ENCODE results near the gene GSTM5.
A peak's percentile ranks its signal among the peaks of the same experiment; 100 is the strongest.
"Not testable (repeated sequence)": the region's sequence is repeated elsewhere in the genome, so short reads cannot be mapped to it uniquely, and the experiment has no call there.

The GSTM5 gene

GRCh38 chr1:109671067-109671466 is 41.0 kb upstream of the GSTM5 start:
- no peak for DNase-seq
- no peak for TF ChIP-seq CTCF (IDR thresholded peaks at IDR 0.05; ENCODE audit: low read depth, low read length)
- no peaks in the 10 kb centered on the region for H3K36me3 ChIP-seq
- H3K27ac ChIP-seq: no peak overlapping the region
- no peaks in the 10 kb centered on the region for H3K9me3 ChIP-seq (ENCODE audit: severe bottlenecking)
- no peaks in the 10 kb centered on the region for H3K27me3 ChIP-seq (ENCODE audit: insufficient read depth, low read depth, severe bottlenecking)
- no peak overlapping the region for H3K4me3 ChIP-seq (ENCODE audit: low read depth, low read length)

- H3K9me3 ChIP-seq (ENCODE audit: severe bottlenecking); H3K27me3 ChIP-seq (ENCODE audit: insufficient read depth, low read depth, severe bottlenecking); H3K36me3 ChIP-seq; H3K27ac ChIP-seq; DNase-seq; H3K4me3 ChIP-seq (ENCODE audit: low read depth, low read length): not testable (repeated sequence)
Measured at GRCh38 chr1:109673861-109674260, 38.2 kb upstream of the GSTM5 start.

- not testable (repeated sequence) for DNase-seq; H3K9me3 ChIP-seq (ENCODE audit: severe bottlenecking); H3K27me3 ChIP-seq (ENCODE audit: insufficient read depth, low read depth, severe bottlenecking); H3K36me3 ChIP-seq; H3K4me3 ChIP-seq (ENCODE audit: low read depth, low read length); H3K27ac ChIP-seq
Measured at GRCh38 chr1:109676683-109677381, 35.2 kb upstream of the GSTM5 start.

GRCh38 chr1:109677459-109677858 is 34.6 kb upstream of the GSTM5 start:
- Histone ChIP-seq H3K36me3 (no peaks in the 10 kb centered on the region), H3K27me3 (ENCODE audit: insufficient read depth, low read depth, severe bottlenecking) (no peaks in the 10 kb centered on the region), H3K4me3 (ENCODE audit: low read depth, low read length) (no peak overlapping the region), H3K9me3 (ENCODE audit: severe bottlenecking) (no peaks in the 10 kb centered on the region), H3K27ac (no peak overlapping the region)
- no peak for TF ChIP-seq CTCF (IDR thresholded peaks at IDR 0.05; ENCODE audit: low read depth, low read length)
- no peak for DNase-seq

DNA sequence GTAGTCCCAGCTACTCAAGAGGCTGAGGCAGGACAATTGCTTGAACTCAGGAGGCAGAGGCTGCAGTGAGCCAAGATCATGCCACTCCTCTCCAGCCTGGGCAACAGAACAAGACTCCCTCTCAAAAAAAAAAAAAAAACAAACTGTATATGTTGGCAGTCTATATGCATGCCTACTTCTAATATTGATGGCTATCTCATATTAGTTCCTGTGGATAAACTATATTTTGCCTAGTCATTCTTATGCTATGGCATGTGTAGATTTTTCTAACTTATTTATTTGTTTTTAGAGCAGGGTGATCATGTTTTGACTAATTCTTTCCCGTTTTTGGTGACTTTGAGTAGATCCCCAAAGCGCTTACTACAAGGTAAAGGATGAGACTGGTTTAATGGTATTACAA is 33.4 kb upstream of the GSTM5 start:
- not testable (repeated sequence) for H3K27me3 ChIP-seq (ENCODE audit: insufficient read depth, low read depth, severe bottlenecking); H3K27ac ChIP-seq; H3K36me3 ChIP-seq; H3K4me3 ChIP-seq (ENCODE audit: low read depth, low read length); H3K9me3 ChIP-seq (ENCODE audit: severe bottlenecking); DNase-seq

GRCh38 chr1:109684777-109685176 is 27.3 kb upstream of the GSTM5 start:
- H3K27me3 ChIP-seq (ENCODE audit: insufficient read depth, low read depth, severe bottlenecking); H3K4me3 ChIP-seq (ENCODE audit: low read depth, low read length); H3K36me3 ChIP-seq; H3K27ac ChIP-seq; H3K9me3 ChIP-seq (ENCODE audit: severe bottlenecking); DNase-seq: not testable (repeated sequence)

DNA sequence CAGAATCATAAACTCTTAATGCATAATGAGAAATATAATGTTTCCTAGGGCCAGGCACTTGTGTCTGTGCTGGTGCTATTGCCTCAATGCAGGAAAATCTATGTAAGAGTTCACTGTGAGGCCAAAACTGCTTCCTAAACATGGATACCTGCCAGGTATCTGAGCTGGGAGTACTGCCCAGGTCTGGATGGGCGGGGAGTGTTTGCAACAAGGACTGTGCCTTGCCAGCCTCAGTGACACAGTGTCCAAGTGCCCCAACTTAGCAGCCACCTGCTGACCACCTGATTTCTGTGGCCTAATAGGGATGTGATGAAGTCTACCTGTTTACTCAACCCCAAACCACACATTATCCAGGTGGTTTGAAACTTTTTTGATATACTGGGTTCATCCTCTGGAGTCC is 26.7 kb upstream of the GSTM5 start:
- not testable (repeated sequence) for DNase-seq; H3K4me3 ChIP-seq (ENCODE audit: low read depth, low read length); H3K27me3 ChIP-seq (ENCODE audit: insufficient read depth, low read depth, severe bottlenecking); H3K27ac ChIP-seq; H3K36me3 ChIP-seq; H3K9me3 ChIP-seq (ENCODE audit: severe bottlenecking)

GRCh38 chr1:109685890-109686289 is 26.2 kb upstream of the GSTM5 start:
- H3K27ac ChIP-seq; H3K9me3 ChIP-seq (ENCODE audit: severe bottlenecking); DNase-seq; H3K36me3 ChIP-seq; H3K4me3 ChIP-seq (ENCODE audit: low read depth, low read length); H3K27me3 ChIP-seq (ENCODE audit: insufficient read depth, low read depth, severe bottlenecking): not testable (repeated sequence)

DNA sequence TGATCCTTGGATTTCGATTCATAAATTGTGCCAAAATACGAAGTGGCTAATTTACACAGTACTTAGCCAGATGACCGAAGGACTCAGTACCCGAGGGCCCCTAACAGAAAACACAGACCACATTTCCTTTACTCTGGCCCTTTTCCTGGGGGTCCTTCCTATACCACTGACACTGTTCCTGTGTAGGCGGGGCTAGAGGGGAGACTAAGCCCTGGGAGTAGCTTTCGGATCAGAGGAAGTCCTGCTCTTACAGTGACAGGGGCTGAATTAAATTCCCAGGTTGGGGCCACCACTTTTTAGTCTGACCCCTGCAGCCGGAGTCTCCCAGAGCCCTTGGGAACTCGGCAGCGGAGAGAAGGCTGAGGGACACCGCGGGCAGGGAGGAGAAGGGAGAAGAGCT is 24.9 kb upstream of the GSTM5 start:
- Histone ChIP-seq H3K27ac (peak overlapping the region; percentile 89), H3K4me3 (ENCODE audit: low read depth, low read length) (peak overlapping the region; percentile 58)
- not testable (repeated sequence) for H3K27me3 ChIP-seq (ENCODE audit: insufficient read depth, low read depth, severe bottlenecking); H3K36me3 ChIP-seq; H3K9me3 ChIP-seq (ENCODE audit: severe bottlenecking)
- peak; percentile 24 for DNase-seq
